Upper lobe of left lung (tissue), 6 donors: ENCODE data around the gene MISP3. TPM values are rescaled to one million over a fixed set of nuclear protein-coding genes. Genes with fewer than 3 reads are reported as not detected.
A peak's percentile ranks its signal among the peaks of the same experiment; 100 is the strongest.

Experiments
- ATAC-seq, 2 donors: fragments of 200-7000 bp; cut with Tn5 transposase; one replicate each; pipeline ENCODE4 v1.9.1; 2022; ENCODE audit warnings: mild to moderate bottlenecking in 2 of 2, moderate library complexity in 2 of 2; ENCODE audit not compliant: low FRiP score in 2 of 2
- DNase-seq, 2 donors: peaks; one replicate each; pipeline ENCODE4 v3.0.0-alpha.2; 2019 to 2020
- H3K27ac ChIP-seq, 4 donors: fragments of 200-600 bp; sonication (generic); one replicate each; pipeline ENCODE4 v1.5.1; 2016 to 2019
- H3K27me3 ChIP-seq, 4 donors: fragments of 200-600 bp; sonication (generic); one replicate each; pipeline ENCODE4 v1.5.1; 2017 to 2019
- H3K36me3 ChIP-seq, 4 donors: fragments of 200-600 bp; sonication (generic); one replicate each; pipeline ENCODE4 v1.5.1; 2016 to 2019
- H3K4me1 ChIP-seq, 4 donors: fragments of 200-600 bp; sonication (generic); one replicate each; pipeline ENCODE4 v1.5.1; 2018 to 2019
- H3K4me3 ChIP-seq, 4 donors: fragments of 200-600 bp; sonication (generic); one replicate each; pipeline ENCODE4 v1.5.1; 2017 to 2019; ENCODE audit warnings: mild to moderate bottlenecking in 2 of 4, moderate library complexity in 1 of 4
- H3K9me3 ChIP-seq, 4 donors: fragments of 200-600 bp; sonication (generic); one replicate each; pipeline ENCODE4 v1.5.1; 2018 to 2019
- EP300 ChIP-seq, 4 donors: sonication (generic); formaldehyde crosslinking; IDR thresholded peaks; one replicate each; pipeline ENCODE4 v1.5.1; 2017; ENCODE audit warnings: antibody characterized with exemption in 4 of 4, control low read depth in 2 of 4
- POLR2A ChIP-seq, 4 donors: fragments of 450-650 bp; IDR thresholded peaks; one replicate each; pipeline ENCODE4 v1.5.1; 2016 to 2017; ENCODE audit warnings: antibody characterized with exemption in 4 of 4, mild to moderate bottlenecking in 2 of 4
- POLR2AphosphoS5 ChIP-seq, 2 donors: sonication (generic); formaldehyde crosslinking; IDR thresholded peaks; one replicate each; pipeline ENCODE4 v1.5.1; 2017; ENCODE audit warnings: antibody characterized with exemption in 2 of 2
- WGBS, 2 donors: methylation state at CpG; one replicate each; pipeline ENCODE4 v1.1.5; 2017 to 2018; 5-methylcytosine and 5-hydroxymethylcytosine counted together
- total RNA-seq, 6 donors: library from RNA; depleted of rRNA in 4 of 6; stranded (reverse); fragments of >200 nt in 4 of 6; gene quantifications; one replicate each; pipeline versions ENCODE4 v1.1.0 to v1.2.1, GENCODE V29; 2016 to 2021
- TF ChIP-seq, protein P1 (sequence below), 6 experiments: fragments of 450-650 bp in 4 of 6; fragments of 200-600 bp in 2 of 6; sonication (generic) in 2 of 6; IDR thresholded peaks; one replicate each; pipeline ENCODE4 v1.5.1; 2016 to 2019; ENCODE audit warnings: antibody characterized with exemption in 6 of 6
- donor health status: DM: no; HTN: no; CAD: no; lungs with moderate emphysema.
- donor health status: DM: no; HTN: yes; CAD: no; lungs with severe emphysema.

Gene MISP3
- total RNA-seq, 6 donors from 2014 or later, result 7.9 to 31.2 (median 12.3) TPM

DNA sequence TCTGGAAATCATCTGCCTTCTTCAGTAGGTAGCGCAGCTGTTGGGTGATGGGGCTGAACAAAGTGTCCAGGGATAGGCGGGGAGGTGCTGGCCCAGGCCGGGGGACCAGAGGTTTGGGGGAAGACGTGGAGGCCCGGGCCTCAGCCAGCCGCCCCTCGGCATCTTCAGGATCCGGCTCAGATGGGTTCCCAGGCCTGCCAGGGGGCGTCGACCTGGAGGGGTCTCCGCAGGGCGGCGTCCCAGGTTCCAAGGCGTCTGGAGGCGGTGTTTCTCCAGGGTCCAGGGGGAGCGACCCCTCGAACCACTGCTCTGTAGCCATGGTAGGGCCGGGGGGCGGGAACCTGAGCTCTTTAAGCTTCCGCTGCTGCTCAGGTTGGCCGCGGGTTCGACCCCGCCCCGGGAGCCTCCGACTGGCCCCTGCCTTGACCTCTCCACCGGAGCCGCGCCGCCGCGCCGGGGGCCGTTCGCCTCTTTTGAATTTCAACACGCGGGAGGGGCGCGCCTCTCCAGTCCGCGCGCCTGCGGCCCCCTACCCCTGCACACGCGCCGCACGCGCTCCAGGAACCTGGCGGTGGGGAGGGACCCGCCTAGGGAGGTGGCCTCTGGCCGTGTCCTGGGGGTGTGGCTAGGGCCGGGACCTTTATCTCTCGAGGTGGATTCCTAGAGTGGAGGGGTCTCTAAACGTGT, 12.9 kb downstream of the MISP3 start, which contains the start of gene C19orf67:
Gene C19orf67 (minus strand): TSS at position 475 of the 687 bp plus-strand sequence. CDS start 156 bp downstream, at position 319.
- H3K4me1 ChIP-seq, result peaks cover 13 to 27% (median 23%) of the 10 kb centered on the region in 4 donors
- H3K36me3 ChIP-seq, result peaks cover 0 to 18% (median 12%) of the 10 kb centered on the region in 4 donors
- DNase-seq, result peak in 1 of 2 donors; percentile 87
- H3K27me3 ChIP-seq, result no peaks in the 10 kb centered on the region
- TF ChIP-seq EP300 (IDR thresholded peaks at IDR 0.05), result no peak
- TF ChIP-seq, protein P1, sequence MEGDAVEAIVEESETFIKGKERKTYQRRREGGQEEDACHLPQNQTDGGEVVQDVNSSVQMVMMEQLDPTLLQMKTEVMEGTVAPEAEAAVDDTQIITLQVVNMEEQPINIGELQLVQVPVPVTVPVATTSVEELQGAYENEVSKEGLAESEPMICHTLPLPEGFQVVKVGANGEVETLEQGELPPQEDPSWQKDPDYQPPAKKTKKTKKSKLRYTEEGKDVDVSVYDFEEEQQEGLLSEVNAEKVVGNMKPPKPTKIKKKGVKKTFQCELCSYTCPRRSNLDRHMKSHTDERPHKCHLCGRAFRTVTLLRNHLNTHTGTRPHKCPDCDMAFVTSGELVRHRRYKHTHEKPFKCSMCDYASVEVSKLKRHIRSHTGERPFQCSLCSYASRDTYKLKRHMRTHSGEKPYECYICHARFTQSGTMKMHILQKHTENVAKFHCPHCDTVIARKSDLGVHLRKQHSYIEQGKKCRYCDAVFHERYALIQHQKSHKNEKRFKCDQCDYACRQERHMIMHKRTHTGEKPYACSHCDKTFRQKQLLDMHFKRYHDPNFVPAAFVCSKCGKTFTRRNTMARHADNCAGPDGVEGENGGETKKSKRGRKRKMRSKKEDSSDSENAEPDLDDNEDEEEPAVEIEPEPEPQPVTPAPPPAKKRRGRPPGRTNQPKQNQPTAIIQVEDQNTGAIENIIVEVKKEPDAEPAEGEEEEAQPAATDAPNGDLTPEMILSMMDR (IDR thresholded peaks at IDR 0.05), result no peak
- no peak for TF ChIP-seq POLR2AphosphoS5 (IDR thresholded peaks at IDR 0.05)
- TF ChIP-seq POLR2A (IDR thresholded peaks at IDR 0.05), result no peak
- no peaks in the 10 kb centered on the region for H3K9me3 ChIP-seq
- ATAC-seq, result no peak
- WGBS, 2 donors, result 77 to 83% methylated on average over 4 to 54 of the region's 54 CpGs
- H3K27ac ChIP-seq, result no peak within 1 kb of the TSS
- H3K4me3 ChIP-seq, result no peak within 1 kb of the TSS

GRCh38 chr19:14086098-14086497, 13.5 kb downstream of the MISP3 start:
- 89 to 93% methylated on average over 5 of the region's 5 CpGs for WGBS, 2 donors
- Histone ChIP-seq H3K4me1 (peaks cover 12 to 23% (median 20%) of the 10 kb centered on the region in 4 donors), H3K4me3 (no peak overlapping the region), H3K36me3 (peaks cover 0 to 18% (median 12%) of the 10 kb centered on the region in 4 donors), H3K9me3 (no peaks in the 10 kb centered on the region), H3K27me3 (no peaks in the 10 kb centered on the region), H3K27ac (no peak overlapping the region)
- DNase-seq, result no peak
- no peak for ATAC-seq
- TF ChIP-seq, protein P1 (IDR thresholded peaks at IDR 0.05), result no peak
- TF ChIP-seq EP300 (IDR thresholded peaks at IDR 0.05) (no peak), POLR2A (IDR thresholded peaks at IDR 0.05) (no peak), POLR2AphosphoS5 (IDR thresholded peaks at IDR 0.05) (no peak)

DNA sequence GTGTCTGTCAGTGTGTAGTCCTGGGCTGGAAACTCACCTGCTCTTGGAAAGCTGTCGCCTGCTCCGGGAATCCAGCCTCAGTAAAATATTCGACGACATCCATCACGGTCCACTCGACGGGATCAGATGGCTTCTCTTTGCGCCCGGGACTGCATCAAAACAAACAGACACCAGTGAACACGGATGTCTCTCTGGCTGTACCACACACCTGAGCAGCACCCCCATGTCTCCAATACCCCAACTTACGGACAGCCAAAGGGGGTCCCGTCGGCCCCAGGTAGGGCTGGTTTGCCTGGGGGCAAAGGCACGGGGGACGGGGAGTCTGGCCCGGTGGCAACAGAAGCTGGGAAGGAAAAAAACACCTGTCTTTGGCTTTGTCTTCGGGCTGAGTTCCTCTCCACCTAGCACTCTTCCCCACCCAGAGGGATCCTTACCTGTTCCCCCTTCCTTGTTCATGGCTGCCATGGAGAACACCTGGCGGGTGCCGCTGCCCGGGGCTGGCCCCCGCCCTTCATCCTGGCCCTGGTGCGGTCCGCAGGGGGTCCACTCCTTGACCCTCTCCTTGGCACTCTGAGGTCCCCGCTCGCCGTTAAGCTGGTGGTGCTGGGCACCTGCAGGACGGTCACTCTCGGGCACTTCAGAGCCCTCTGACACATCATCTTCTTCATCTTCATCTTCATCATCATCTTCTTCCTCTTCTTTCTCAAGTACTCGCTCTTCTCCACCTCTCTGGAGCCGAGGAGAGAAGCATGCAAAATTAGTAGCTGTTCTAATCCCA, 16.2 kb downstream of the MISP3 start:
- H3K36me3 ChIP-seq, result peaks cover 0 to 18% (median 12%) of the 10 kb centered on the region in 4 donors
- no peak for ATAC-seq
- H3K9me3 ChIP-seq, result peaks cover 0 to 8% (median 2%) of the 10 kb centered on the region in 4 donors
- no peaks in the 10 kb centered on the region for H3K27me3 ChIP-seq
- peak overlapping the region in 3 of 4 donors; percentile 77 to 99 (median 95) for H3K4me3 ChIP-seq
- peak in 1 of 2 donors; percentile 74 for DNase-seq
- TF ChIP-seq, protein P1 (IDR thresholded peaks at IDR 0.05), result no peak
- TF ChIP-seq POLR2A (IDR thresholded peaks at IDR 0.05) (no peak), EP300 (IDR thresholded peaks at IDR 0.05) (no peak), POLR2AphosphoS5 (IDR thresholded peaks at IDR 0.05) (no peak)
- WGBS, 2 donors, result 90 to 93% methylated on average over 30 of the region's 30 CpGs
- H3K4me1 ChIP-seq, result peaks cover 3 to 24% (median 17%) of the 10 kb centered on the region in 4 donors
- H3K27ac ChIP-seq, result peak overlapping the region in 1 of 4 donors; percentile 92

- peaks cover 0 to 8% (median 2%) of the 10 kb centered on the region in 4 donors for H3K9me3 ChIP-seq
- DNase-seq (no peak), ATAC-seq (no peak)
- peaks cover 0 to 18% (median 12%) of the 10 kb centered on the region in 4 donors for H3K36me3 ChIP-seq
- TF ChIP-seq POLR2A (IDR thresholded peaks at IDR 0.05) (no peak), EP300 (IDR thresholded peaks at IDR 0.05) (no peak), POLR2AphosphoS5 (IDR thresholded peaks at IDR 0.05) (no peak)
- TF ChIP-seq, protein P1 (IDR thresholded peaks at IDR 0.05), result peak in 1 of 6 experiments; percentile 14
- no peaks in the 10 kb centered on the region for H3K27me3 ChIP-seq
- H3K4me3 ChIP-seq, result peak overlapping the region; percentile 36 to 99 (median 86)
- H3K27ac ChIP-seq, result peak overlapping the region in 2 of 4 donors; percentile 21 to 92
- peaks cover 3 to 24% (median 17%) of the 10 kb centered on the region in 4 donors for H3K4me1 ChIP-seq
- WGBS, 2 donors, result 19 to 28% methylated on average over 11 to 16 of the region's 16 CpGs
Measured at GRCh38 chr19:14089412-14089661, 16.8 kb downstream of the MISP3 start.
